Erythroblast (primary cell): ENCODE results near the gene LRP5.

ENCODE experiments used
- GATA1 ChIP-seq: IDR thresholded peaks from 2 replicates; pipeline ENCODE4 v1.6.1; 2011; ENCODE audit warnings: low read depth, mild to moderate bottlenecking, control low read depth, low read length, moderate library complexity
- POLR2A ChIP-seq: IDR thresholded peaks from 2 replicates; pipeline ENCODE4 v1.6.1; 2011; ENCODE audit warnings: mild to moderate bottlenecking, low read length

DNA sequence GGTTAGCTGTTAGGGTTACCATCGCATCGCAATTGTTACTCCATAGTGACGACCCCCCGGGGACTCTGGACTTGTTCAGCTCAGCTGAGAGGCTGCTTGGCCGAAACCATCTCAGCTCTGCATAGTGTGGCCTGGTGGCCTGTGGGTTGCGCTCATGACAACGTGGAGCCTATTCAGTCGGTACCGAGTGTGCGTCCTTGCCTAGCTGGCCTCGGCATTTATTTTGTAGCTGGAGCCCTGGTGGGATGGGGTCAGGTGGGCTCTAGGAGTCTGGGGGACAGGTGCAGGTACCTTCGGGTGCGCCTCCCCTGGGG is 13.5 kb downstream of the LRP5 start:
- TF ChIP-seq POLR2A, result no peak
- TF ChIP-seq GATA1, result no peak
